ENCODE results near the gene SS18L1.

GRCh38 chr20:62227591-62227976 is 84.0 kb downstream of the SS18L1 start:
- TF ChIP-seq RAD51 (IDR thresholded peaks at IDR 0.05) (no peak), CTCF (IDR thresholded peaks at IDR 0.05 in 2 of 3, conservative IDR thresholded peaks at IDR 0.05 in 1 of 3; ENCODE audit: control insufficient read depth in 2 of 3, extremely low read depth in 1 of 3, insufficient read depth in 1 of 3, low read depth in 3 of 3, low read length in 3 of 3) (no peak), BCL3 (IDR thresholded peaks at IDR 0.05; ENCODE audit: borderline replicate concordance, insufficient read depth, low read depth, low read length, poor library complexity, severe bottlenecking) (no peak), POLR2A (IDR thresholded peaks at IDR 0.05; ENCODE audit: low read depth, low read length) (no peak), PKNOX1 (IDR thresholded peaks at IDR 0.05) (no peak), POLR2AphosphoS5 (IDR thresholded peaks at IDR 0.05; ENCODE audit: low read length) (no peak), USF2 (IDR thresholded peaks at IDR 0.05; ENCODE audit: borderline replicate concordance, low read depth, low read length) (no peak), TARDBP (IDR thresholded peaks at IDR 0.05; ENCODE audit: borderline replicate concordance) (no peak), ZSCAN29 (IDR thresholded peaks at IDR 0.05) (no peak), ZBED1 (IDR thresholded peaks at IDR 0.05; ENCODE audit: borderline replicate concordance) (no peak), REST (IDR thresholded peaks at IDR 0.05; ENCODE audit: low read depth, low read length) (no peak), MAX (IDR thresholded peaks at IDR 0.05; ENCODE audit: low read depth, low read length) (no peak)
